Measurements from ENCODE around the gene APEH. TPM values are rescaled to one million over a fixed set of nuclear protein-coding genes. Genes with fewer than 3 reads are reported as not detected.

The APEH gene
- total and polyA plus RNA-seq, 9 of the 15 experiments (the other 6 are each of a cell fraction or from before 2014, with no cell fraction given) = 70.9 to 177 (median 117) TPM

DNA sequence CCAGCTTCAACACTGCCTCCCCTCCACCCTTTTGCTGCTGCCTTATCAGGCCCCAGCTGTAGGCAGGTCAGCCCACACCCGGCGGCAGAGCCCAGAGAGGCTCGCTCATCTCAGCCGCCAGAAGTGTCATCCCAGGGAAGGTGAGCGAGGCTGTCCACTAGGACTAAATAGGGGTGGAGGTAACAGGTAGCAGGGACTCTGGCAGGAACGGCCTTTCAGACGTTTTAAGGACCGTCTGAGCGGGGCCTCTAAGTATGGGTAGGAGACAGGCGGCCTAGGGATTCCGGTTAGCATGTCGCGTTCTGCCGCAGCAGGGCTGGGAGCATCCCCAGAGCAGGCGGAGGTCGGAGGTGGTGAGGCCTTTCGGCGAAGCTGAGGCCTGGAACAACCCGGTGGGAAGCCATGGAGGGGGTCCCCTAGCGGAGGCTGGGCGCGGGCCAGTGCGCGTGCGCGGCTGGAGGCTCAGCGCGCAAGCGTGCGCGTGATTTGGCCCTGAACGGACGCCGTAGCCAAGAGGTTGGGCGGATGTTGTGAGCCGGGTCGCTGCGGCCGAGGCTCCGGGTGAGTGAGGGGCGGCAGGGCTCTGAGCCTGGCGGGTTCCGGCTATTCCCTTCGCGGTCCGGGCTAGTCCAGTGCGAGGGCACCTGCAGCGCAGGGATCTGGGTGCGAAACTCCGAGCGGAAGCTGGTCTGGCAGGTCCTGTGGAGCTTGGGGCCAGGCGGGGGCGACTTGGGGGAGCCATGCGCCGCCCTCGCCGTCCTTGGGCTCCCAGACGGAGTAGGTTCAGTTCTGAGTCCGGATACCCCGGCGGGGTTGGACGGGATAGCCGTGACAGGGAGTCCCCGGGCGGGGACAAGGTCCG, 15.1 kb downstream of the APEH start, which contains the start of the genes MST1 and RNF123 (continued):
- TF ChIP-seq STAT5B (CRISPR knock-in tag; IDR thresholded peaks at IDR 0.05) (no peak), TOE1 (IDR thresholded peaks at IDR 0.05; ENCODE audit: borderline replicate concordance) (peak; percentile 65; the same call in 1 of the 2 replicates), TOE1 (CRISPR knock-in tag; IDR thresholded peaks at IDR 0.05; ENCODE audit: borderline replicate concordance, low read depth) (no peak), TCFL5 (CRISPR knock-in tag; conservative IDR thresholded peaks at IDR 0.05) (no peak), ZC3H8 (IDR thresholded peaks at IDR 0.05) (no peak), JUNB (CRISPR knock-in tag; conservative IDR thresholded peaks at IDR 0.05) (no peak), ZFX (CRISPR knock-in tag; IDR thresholded peaks at IDR 0.05) (peak; percentile 77), BRD4 (IDR thresholded peaks at IDR 0.05) (no peak), CC2D1A (IDR thresholded peaks at IDR 0.05) (no peak; the same call in 1 of the 2 replicates), TARDBP (IDR thresholded peaks at IDR 0.05) (no peak), LCOR (CRISPR knock-in tag; IDR thresholded peaks at IDR 0.05) (no peak), FOXK2 (conservative IDR thresholded peaks at IDR 0.05 in 1 of 2, IDR thresholded peaks at IDR 0.05 in 1 of 2; ENCODE audit: low read depth in 2 of 2) (0 out of 4 replicates have a peak, but pooled peaks of 1 of the 2 experiments have one; percentile 35), XRCC3 (IDR thresholded peaks at IDR 0.05) (no peak), YBX1 (IDR thresholded peaks at IDR 0.05) (no peak)
- TF ChIP-seq, protein P1, sequence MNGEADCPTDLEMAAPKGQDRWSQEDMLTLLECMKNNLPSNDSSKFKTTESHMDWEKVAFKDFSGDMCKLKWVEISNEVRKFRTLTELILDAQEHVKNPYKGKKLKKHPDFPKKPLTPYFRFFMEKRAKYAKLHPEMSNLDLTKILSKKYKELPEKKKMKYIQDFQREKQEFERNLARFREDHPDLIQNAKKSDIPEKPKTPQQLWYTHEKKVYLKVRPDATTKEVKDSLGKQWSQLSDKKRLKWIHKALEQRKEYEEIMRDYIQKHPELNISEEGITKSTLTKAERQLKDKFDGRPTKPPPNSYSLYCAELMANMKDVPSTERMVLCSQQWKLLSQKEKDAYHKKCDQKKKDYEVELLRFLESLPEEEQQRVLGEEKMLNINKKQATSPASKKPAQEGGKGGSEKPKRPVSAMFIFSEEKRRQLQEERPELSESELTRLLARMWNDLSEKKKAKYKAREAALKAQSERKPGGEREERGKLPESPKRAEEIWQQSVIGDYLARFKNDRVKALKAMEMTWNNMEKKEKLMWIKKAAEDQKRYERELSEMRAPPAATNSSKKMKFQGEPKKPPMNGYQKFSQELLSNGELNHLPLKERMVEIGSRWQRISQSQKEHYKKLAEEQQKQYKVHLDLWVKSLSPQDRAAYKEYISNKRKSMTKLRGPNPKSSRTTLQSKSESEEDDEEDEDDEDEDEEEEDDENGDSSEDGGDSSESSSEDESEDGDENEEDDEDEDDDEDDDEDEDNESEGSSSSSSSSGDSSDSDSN (IDR thresholded peaks at IDR 0.05; ENCODE audit: borderline replicate concordance in 1 of 2, low read depth in 2 of 2, low read length in 2 of 2) = no peak
- TF ChIP-seq, protein P2, sequence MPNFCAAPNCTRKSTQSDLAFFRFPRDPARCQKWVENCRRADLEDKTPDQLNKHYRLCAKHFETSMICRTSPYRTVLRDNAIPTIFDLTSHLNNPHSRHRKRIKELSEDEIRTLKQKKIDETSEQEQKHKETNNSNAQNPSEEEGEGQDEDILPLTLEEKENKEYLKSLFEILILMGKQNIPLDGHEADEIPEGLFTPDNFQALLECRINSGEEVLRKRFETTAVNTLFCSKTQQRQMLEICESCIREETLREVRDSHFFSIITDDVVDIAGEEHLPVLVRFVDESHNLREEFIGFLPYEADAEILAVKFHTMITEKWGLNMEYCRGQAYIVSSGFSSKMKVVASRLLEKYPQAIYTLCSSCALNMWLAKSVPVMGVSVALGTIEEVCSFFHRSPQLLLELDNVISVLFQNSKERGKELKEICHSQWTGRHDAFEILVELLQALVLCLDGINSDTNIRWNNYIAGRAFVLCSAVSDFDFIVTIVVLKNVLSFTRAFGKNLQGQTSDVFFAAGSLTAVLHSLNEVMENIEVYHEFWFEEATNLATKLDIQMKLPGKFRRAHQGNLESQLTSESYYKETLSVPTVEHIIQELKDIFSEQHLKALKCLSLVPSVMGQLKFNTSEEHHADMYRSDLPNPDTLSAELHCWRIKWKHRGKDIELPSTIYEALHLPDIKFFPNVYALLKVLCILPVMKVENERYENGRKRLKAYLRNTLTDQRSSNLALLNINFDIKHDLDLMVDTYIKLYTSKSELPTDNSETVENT (CRISPR knock-in tag; IDR thresholded peaks at IDR 0.05) = no peak
- TF ChIP-seq, protein P3, sequence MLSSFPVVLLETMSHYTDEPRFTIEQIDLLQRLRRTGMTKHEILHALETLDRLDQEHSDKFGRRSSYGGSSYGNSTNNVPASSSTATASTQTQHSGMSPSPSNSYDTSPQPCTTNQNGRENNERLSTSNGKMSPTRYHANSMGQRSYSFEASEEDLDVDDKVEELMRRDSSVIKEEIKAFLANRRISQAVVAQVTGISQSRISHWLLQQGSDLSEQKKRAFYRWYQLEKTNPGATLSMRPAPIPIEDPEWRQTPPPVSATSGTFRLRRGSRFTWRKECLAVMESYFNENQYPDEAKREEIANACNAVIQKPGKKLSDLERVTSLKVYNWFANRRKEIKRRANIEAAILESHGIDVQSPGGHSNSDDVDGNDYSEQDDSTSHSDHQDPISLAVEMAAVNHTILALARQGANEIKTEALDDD (IDR thresholded peaks at IDR 0.05) = no peak
- TF ChIP-seq, protein P4, sequence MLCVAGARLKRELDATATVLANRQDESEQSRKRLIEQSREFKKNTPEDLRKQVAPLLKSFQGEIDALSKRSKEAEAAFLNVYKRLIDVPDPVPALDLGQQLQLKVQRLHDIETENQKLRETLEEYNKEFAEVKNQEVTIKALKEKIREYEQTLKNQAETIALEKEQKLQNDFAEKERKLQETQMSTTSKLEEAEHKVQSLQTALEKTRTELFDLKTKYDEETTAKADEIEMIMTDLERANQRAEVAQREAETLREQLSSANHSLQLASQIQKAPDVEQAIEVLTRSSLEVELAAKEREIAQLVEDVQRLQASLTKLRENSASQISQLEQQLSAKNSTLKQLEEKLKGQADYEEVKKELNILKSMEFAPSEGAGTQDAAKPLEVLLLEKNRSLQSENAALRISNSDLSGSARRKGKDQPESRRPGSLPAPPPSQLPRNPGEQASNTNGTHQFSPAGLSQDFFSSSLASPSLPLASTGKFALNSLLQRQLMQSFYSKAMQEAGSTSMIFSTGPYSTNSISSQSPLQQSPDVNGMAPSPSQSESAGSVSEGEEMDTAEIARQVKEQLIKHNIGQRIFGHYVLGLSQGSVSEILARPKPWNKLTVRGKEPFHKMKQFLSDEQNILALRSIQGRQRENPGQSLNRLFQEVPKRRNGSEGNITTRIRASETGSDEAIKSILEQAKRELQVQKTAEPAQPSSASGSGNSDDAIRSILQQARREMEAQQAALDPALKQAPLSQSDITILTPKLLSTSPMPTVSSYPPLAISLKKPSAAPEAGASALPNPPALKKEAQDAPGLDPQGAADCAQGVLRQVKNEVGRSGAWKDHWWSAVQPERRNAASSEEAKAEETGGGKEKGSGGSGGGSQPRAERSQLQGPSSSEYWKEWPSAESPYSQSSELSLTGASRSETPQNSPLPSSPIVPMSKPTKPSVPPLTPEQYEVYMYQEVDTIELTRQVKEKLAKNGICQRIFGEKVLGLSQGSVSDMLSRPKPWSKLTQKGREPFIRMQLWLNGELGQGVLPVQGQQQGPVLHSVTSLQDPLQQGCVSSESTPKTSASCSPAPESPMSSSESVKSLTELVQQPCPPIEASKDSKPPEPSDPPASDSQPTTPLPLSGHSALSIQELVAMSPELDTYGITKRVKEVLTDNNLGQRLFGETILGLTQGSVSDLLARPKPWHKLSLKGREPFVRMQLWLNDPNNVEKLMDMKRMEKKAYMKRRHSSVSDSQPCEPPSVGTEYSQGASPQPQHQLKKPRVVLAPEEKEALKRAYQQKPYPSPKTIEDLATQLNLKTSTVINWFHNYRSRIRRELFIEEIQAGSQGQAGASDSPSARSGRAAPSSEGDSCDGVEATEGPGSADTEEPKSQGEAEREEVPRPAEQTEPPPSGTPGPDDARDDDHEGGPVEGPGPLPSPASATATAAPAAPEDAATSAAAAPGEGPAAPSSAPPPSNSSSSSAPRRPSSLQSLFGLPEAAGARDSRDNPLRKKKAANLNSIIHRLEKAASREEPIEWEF (CRISPR knock-in tag; IDR thresholded peaks at IDR 0.05) = no peak
